IPS DF 4.7 (cell line): ENCODE data around the gene ICAM3.

Experiments used
- DNase-seq: peaks from one replicate; pipeline ENCODE4 v3.0.0-alpha.2; 2013; ENCODE audit warnings: low spot score; ENCODE audit errors: extremely low read depth

ICAM3 gene

GRCh38 chr19:10320602-10321416 is 18.6 kb downstream of the ICAM3 start:
- no peak for DNase-seq

GRCh38 chr19:10318807-10319682 is 20.4 kb downstream of the ICAM3 start:
- no peak for DNase-seq

DNA sequence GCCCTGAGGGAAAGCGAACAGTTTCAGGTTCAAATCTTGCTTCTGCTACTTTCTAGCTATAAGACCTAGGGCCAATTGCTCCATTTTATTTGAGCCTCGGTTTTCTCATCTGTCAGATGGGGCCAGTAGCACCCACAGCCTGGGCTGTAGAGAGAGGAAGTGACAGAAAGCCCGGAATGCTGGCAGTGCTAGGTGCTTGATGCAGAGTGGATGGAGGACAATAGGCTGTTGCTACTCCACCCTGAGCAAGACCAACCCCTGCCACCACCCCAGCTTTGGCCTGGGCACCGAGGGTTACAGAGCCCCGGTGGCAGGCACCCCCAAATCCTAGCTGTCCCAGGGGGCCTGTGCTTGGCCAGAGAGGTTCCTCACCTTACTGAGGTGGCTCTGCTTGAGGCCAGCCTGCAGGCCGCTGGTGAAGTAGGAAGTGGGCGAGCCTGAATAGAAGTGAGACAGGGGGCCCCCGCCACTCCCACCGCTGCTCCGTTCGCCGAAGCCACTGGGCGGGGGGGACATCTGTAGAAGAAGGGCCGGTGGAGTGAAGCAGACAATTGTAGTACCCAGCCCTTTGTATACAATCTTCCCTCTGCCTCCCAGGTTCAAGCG is 21.5 kb downstream of the ICAM3 start:
- no peak for DNase-seq

GRCh38 chr19:10317045-10317856 is 22.2 kb downstream of the ICAM3 start:
- no peak for DNase-seq

- DNase-seq: no peak
Measured at GRCh38 chr19:10316229-10317044, 23.0 kb downstream of the ICAM3 start.

DNA sequence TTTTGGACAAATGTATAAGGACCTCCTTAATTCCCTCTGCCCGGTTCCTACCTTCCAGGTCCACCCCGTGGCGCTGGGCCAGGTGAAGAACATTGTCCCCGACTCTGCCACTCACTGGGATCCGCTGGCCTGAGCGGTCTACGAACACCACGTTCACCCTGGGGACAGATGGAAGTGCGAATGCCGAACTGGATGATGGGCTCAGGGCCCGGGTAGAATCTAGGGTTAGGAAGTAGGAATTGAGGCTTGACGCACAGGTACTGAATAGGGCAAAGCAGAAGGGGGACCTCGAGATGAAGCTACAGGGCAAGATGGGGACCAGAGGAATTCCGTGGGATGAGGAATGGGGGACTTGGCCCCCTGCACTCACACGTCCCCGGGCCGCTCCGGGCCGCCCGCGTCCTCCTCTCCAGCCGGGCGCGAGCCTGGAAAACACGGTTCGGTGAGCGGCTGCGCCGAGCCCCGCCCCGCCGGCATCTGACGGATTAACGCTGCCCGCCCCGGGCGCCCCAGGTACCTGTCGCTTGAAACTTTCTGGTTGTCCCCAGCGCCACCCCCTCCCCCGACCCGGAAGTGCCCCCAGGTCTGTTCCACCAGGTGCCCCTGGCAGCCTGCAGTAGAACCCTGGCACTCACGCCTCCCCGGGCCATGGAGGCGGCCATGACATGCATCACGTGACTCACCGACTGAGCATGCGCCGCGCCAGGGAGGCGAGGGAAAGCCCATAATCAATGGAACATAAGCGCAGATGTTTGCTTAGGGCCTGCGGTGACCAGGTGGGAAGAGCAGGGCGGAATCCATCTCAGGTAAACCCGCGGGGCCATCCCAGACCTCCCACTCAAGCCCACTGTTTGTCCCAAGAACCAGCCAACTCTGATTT is 23.8 kb downstream of the ICAM3 start, which contains the start of gene FDX2:
Gene FDX2, minus strand, starts transcription at position 681 of the 880 bp plus-strand sequence. Its CDS starts 19 bp downstream, at position 662.
- DNase-seq: no peak

DNA sequence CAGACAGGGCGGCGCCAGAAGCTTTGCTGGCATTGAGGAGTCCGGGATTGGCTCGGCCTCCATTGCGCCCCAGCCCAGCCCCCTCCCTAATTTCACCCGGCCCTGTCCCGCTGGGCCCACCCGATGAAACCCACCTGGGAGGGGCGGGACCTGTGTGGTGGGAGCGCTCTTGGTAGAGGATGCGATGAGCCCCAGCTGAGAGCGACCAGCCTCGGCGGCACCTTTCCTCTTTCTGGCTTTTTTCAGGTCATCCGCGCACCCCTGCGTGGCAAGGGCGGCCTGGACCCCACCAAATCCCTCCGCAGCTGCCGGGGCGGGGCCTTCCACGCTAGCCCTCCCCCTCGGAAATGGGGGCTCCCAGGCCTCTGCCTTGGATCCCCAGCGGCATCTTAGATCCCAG is 30.0 kb downstream of the ICAM3 start, which contains the start of gene ZGLP1:
Gene ZGLP1, minus strand, starts transcription at position 393 of the 400 bp plus-strand sequence.
- DNase-seq: no peak

DNA sequence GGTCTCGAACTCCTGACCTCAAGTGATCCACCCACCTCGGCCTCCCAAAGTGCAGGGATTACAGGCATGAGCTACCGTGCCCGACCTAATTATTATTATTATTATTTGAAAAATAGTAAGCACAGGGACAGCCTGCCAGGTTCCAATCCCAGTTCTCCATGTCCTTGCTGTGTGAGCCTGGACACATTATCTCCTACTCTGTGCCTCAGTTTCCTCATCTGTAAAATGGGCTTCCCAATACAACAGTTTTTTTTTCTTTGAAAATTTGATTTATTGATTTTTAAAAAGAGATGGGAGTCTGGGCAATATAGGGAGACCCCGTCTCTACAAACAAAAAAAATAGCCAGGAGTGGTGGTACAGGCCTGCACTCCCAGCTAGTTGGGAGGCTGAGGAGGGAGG is 33.1 kb downstream of the ICAM3 start:
- no peak for DNase-seq

- DNase-seq: no peak
Measured at GRCh38 chr19:10305139-10305806, 34.2 kb downstream of the ICAM3 start.

DNA sequence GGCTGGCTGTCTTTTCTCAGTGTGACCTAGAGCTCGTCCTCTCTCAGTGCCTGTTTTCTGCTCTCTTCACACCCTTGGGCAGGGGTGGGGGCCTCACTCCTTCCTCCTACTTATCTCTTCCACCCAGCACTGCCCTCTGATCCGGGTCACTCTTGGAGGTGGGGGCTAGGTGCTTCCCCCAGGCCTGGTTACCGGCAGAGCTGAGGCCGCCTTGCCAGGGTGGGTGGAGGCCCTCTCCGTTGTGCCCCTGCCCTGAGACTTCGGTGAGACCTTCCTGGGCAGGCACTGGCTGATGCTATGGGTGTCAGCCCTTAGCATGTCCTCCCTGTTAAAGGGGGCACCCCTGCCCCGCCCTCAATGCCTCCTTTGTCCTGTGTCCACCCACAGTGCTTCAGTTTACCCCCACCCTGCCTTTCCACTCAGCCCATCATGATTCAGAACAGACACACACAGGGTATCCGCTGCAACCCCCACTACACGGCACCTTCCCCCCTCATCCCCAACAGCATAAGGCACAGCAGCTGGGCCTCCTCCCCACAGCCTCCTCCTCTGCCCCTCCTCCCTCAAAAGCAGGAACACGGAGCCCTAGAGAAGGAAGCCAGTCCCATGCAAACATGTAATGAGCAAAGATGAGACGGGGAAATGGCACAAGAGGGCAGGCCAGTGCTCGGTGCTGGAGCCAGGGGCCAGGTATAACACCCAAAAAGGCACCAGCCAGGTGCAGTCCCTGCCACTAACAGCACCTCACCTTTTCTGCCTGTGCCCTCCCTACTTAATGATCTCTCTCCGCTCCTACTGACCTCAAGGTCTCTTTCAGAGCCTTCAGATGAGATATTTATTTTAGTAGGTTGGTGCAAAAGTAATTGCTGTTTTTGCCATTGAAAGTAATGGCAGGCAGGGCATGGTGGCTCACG is 39.6 kb downstream of the ICAM3 start:
- DNase-seq: no peak

- DNase-seq: no peak
Measured at GRCh38 chr19:10295847-10296591, 43.4 kb downstream of the ICAM3 start.

GRCh38 chr19:10295305-10295846 is 44.0 kb downstream of the ICAM3 start:
- no peak for DNase-seq

DNA sequence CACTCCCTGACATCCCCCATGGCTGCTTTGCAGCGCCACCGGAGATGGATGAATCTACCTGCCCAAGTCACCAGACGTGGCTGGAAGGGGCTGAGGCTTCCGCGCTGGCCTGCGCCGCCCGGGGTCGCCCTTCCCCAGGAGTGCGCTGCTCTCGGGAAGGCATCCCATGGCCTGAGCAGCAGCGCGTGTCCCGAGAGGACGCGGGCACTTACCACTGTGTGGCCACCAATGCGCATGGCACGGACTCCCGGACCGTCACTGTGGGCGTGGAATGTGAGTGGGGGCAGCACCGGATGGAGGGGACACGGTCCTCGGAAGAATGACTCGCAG is 45.1 kb downstream of the ICAM3 start:
- no peak for DNase-seq

- no peak for DNase-seq
Measured at GRCh38 chr19:10293637-10294367, 45.6 kb downstream of the ICAM3 start.

- no peak for DNase-seq
Measured at GRCh38 chr19:10292789-10293636, 46.4 kb downstream of the ICAM3 start.
